GDM1 (cell line): Measurements from ENCODE around the gene POLD4.

ENCODE experiments used
- DNase-seq: peaks from one replicate; lab custom pipeline; 2025; lab: John Stamatoyannopoulos, UW

POLD4 gene

DNA sequence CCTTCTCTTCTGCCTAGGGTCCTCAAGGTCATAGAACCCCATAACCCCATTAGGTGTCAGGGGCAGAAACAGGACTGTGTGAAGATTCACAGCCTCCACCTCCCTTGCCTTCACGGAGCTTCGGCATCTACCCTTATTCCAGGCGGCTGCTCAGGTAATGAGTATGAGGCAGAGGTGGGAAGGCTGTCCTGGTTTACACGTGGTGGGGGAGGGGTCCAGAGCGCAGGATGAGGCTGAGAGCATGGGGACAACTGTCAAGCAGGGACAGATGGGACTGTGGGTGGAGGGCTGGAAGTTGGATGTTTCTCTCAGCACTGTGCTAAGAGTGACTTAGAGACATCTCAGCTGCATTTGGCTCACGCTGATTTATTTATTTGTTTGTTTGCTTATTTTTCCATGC, 34.2 kb upstream of the POLD4 start:
- DNase-seq: no peak

- peak; percentile 31 for DNase-seq
These were observed 33.7 kb upstream of the POLD4 start for GRCh38 chr11:67387069-67387468.

- DNase-seq: no peak
These were observed 31.6 kb upstream of the POLD4 start for GRCh38 chr11:67384851-67385366.

- peak; percentile 77 for DNase-seq
These were observed 29.2 kb upstream of the POLD4 start for GRCh38 chr11:67382276-67383136.

- no peak for DNase-seq
These were observed 28.1 kb upstream of the POLD4 start for GRCh38 chr11:67381244-67381972.

GRCh38 chr11:67379061-67380058, 26.0 kb upstream of the POLD4 start:
- no peak for DNase-seq

GRCh38 chr11:67378544-67378943, 25.2 kb upstream of the POLD4 start:
- no peak for DNase-seq

GRCh38 chr11:67376873-67377808, 23.8 kb upstream of the POLD4 start:
- DNase-seq: no peak

GRCh38 chr11:67376063-67376820, 22.9 kb upstream of the POLD4 start:
- DNase-seq: no peak

GRCh38 chr11:67375320-67376055, 22.1 kb upstream of the POLD4 start:
- DNase-seq: no peak

GRCh38 chr11:67374571-67375281, 21.4 kb upstream of the POLD4 start:
- DNase-seq: no peak

GRCh38 chr11:67373648-67374570, 20.6 kb upstream of the POLD4 start:
- no peak for DNase-seq

DNA sequence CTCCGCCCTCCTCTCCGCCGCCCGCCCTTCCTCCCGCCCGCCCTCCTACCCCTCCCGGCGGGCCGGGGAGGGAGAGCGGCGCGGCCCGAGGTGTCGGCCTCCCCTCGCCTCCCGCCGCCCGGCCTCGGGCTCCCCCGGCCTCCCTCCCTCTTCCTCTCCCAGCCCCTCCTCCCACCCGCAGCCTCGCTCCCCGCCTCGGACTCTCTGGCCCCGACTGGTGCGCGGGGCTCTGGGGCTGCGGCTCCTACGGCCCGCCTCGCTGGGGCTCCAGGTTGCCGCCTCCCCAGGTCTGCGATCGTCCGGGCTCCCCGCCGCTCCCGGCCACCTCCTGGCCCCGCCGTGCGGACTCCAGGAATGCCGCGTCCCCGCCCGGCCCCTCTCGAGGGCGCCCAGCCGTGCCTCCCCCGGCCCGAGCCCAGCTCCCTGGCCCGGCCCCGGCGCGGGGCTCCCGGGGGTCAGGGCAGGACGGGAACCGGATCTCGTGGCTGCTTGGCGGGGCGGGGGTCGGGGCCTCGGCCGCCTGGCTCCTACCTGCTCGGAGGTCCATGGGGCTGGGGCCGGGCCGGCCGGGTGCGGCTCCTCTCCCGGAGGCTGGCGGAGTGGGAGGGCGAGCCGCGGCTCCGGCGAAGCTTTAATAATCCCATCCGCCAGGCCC, 19.8 kb upstream of the POLD4 start, which contains the start of gene CLCF1:
TSS of gene CLCF1 (minus strand) at position 606 of the 655 bp plus-strand sequence. CDS start at position 547, 59 bp downstream.
- DNase-seq: peak; percentile 48

DNA sequence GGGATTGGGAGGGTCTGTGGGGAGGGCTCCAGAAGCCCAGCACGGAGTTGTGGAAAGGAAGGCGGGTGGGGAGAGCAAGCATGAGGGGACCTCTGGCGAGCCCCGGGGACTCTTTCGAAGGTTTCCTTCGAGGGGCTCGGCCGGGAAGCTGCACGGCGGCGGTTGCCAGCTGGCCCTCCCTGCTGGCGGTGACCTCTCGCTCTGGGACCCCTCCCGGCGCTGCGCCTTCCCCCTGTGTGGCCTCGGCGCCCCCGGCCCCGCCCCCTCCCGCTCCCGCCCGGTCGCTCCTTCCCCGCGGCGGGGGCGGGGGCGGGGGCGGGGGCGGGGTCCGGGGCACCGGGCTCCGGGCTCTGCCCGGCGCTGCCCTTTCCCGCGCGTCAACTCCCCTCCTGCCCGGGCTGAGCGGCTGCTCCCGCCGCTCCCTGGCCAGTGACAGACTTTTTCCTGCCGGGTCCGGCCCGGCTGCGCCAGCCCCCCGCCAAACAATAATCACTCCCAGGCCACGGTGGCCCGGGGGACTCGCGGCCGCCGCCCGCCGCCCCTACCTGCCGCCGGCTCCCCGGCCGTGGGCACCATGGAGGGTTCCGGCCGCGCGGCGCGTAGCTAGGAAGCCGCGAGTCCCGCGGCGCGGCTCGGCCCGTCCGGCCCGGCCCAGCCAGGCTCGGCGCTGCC, 19.1 kb upstream of the POLD4 start:
- no peak for DNase-seq

- no peak for DNase-seq
These were observed 18.6 kb upstream of the POLD4 start for GRCh38 chr11:67371911-67372320.
